HS-5 (cell line): ENCODE data around the gene KRT14.
A peak's percentile ranks its signal among the peaks of the same experiment; 100 is the strongest.
"Not testable (repeated sequence)": the region's sequence is repeated elsewhere in the genome, so short reads cannot be mapped to it uniquely, and the experiment has no call there.

Experiments
- DNase-seq: peaks from one replicate; pipeline ENCODE4 v3.0.0-alpha.2; 2012; ENCODE audit warnings: low read depth

The KRT14 gene

DNA sequence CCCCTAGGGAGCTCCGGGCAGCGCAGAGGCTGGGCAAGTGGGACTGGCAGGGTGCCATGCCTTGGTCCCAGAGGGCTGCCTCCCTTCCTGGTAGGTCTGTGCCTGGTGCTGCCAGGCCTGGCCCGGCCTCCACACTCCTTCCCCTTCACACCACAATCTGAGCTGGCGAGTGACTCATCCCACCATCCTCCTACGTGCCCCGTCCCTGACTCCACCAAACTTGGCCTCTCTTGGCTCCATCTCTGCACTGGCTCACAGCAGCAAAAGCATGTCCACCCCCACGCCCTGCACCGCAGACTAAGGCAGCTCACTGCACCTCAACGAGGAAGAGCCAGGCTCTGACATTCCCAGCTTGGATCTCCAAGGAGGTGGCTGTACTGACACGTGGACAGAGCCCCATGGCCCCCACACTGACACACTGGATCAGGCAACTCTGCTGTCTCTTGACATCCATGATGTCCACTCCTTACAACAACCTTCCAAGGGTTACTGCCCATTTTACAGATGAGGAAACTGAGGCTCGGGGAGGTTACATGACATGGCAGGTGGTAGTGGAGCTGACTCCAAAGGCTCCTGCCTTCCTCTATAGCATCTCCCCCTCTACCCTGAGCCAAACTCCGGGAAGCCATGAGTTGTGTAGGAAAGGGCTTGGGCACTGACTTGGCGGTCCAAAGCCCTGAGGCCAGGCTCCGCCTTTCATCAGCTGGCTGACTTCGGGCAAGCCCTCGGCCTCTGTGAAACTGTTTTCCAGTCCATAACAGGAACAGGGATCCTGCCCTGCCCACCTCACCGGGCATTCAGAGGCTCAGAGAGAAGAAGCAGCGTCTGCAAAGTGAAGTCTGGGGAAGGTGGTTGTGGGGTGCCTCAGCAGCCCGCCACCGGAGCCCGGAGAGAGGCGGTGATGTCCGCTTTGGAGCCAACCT is 38.5 kb downstream of the KRT14 start:
- peak; percentile 91 for DNase-seq

DNA sequence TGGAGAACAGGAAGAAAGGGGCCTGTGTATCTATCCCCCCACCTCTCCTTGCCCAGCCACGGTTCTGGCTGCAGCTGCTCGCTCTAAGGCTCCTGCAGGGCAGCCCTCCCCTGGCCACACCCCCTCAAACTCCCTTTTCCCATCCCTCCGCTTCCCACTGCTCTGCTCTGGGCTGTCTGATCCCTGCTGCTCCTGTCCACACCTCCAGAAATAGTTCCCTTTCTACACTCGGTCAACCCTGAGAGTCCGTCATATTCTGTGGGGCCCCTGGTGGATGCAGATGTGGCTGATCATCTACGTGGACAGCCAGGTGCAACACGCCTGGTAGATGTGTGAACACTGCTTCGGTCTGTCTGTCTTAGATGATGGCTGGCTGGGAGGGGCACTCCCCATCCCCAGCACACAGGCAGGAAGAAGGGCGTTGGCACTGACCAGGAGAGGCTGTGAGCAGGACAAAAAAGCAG is 39.3 kb downstream of the KRT14 start:
- DNase-seq = no peak

DNA sequence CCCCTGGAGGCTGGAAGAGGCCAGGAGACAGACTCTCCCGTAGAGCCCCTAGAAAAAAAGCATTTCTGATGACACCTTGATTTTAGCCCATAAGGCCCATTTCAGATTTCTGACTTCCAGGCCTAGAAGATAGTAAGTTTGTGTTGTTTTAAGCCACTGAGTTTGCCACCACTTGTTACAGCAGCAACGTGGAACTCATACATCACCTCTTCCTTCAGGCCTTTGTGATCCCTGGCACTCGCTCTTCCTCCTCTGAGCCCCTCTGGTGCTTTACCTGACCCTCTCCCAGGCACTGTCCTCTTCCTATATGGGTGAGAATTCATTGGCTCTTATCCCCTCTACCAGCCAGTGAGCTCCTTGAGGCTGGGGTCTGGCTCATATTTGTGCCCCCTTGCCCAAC is 39.9 kb downstream of the KRT14 start:
- DNase-seq = no peak

DNA sequence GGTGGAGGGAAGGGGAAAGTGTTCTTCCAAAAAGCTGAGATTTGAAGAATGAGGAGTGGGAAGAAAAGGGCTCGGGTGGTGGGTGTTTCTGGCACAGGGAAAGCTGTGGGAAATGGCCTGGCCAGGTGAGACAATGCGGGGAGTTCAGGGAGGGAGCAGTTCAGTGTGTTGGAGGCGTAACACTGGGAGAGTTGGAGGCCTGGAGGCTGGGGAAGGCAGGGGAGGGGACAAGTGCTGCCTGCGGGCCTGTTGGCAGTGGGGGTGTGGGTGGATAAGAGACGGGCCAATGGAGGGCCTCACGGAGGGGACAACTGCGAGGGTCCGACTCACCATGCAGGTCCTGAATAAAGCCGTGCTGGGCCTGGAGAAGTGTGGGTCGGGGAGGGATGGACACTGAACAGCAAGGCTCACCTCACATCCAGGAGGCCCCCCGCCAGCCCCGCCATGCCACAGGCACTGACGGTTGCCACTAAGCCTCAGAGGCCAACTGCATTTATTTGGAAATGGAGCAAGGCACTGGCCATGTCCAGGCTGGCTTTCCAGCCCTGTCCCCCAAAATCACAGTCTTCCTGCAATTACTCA is 40.8 kb downstream of the KRT14 start:
- no peak for DNase-seq

DNA sequence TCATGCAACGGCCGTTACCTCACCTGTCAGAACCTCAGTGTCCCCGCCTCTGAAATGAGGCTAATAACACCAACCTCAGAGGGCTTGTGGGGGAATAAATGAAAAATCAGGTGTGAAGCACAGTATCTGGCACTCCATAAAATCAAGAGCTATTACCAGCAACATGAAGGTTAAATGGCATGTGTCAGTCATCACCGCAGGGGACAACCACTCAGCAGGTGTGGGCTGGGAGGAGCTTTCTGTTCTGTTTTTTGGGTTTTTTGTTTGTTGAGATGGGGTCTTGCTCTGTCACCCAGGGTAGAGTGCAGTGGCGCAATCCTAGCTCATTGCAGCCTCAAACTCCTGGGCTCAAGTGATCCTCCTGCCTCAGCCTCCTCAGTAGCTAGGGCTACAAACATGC is 41.8 kb downstream of the KRT14 start:
- DNase-seq = no peak

DNA sequence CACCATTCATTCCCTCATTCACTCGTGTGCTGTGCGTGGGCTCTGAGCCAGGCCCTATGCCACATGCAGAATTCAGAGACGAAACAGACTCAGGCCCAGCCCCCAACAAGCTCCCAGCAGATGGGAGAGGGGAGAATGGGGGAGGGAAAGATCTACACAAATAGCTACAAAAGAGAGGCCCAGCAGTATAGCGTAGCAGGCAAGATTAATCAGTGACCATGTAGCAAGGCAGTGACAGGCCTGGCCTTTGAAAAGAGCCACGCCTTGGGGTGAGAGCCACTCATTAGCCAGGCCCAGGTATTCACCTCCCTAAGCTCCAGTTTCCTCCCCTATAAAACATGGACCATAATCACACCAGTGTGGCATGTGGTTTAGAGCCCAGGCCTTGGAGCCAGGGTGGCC is 42.2 kb downstream of the KRT14 start:
- DNase-seq = no peak

DNA sequence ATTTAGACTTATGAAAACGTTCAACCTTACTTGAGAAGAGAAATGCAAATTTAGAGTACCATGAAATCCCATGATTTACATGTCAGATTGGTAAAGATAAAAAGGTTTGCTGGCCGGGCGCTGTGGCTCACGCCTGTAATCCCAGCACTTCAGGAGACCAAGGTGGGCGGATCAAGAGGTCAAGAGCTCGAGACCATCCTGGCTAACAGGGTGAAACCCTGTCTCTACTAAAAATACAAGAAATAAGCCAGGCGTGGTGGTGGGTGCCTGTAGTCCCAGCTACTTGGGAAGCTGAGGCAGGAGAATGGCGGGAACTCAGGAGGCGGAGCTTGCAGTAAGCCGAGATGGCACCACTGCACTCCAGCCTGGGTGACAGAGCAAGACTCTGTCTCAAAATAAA is 43.9 kb downstream of the KRT14 start:
- DNase-seq = not testable (repeated sequence)

DNA sequence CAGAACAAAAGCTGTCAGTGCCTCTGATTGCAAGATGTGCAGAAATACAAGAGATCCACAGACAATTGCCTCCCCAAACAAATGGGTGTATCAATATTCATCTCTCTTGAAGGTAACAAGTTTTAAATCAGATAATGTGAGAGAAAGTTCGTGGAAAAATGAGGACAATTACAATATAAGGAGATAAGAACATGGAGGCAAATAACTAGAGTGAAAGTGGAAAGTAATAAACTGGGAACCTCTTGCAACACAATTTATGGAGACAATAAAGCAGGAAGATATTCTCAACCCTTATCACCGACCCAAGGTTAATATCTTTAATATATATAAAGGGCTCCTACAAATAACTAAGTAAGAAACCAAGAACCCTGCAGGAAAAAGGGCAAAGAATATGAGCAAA is 44.3 kb downstream of the KRT14 start:
- no peak for DNase-seq

DNA sequence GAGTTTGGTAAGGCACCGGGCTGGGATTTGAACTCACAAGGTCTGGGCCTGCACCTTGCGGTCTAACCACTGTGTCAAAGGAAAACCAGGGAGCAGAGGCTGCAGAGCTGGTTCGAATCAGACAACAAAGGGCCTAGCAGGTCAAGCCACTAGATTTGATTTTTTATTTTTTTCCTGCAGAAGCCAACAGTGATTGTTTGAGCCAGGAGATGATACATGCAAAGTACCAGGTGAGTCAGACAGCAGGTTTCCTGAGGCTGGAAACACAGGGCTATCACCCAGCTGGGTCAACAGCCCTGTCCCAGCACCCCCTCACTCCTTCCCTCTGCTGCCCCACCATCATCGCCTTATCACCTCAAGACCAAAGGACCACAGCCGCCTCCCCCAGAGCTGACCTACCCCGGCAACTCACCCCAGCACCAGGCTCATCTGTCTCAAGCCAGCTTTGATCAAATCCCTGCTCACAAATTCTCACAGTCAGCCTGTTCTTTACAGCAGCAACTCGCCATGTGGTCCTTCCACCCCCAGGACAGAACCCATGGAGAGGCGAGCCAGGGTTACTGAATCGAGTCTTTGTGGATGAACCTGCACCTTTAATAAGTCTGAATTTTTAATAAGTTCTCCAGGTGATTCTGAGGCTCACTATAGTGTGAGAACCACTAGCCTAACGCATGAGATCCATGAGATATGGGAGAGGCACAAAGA is 45.6 kb downstream of the KRT14 start:
- DNase-seq = no peak

DNA sequence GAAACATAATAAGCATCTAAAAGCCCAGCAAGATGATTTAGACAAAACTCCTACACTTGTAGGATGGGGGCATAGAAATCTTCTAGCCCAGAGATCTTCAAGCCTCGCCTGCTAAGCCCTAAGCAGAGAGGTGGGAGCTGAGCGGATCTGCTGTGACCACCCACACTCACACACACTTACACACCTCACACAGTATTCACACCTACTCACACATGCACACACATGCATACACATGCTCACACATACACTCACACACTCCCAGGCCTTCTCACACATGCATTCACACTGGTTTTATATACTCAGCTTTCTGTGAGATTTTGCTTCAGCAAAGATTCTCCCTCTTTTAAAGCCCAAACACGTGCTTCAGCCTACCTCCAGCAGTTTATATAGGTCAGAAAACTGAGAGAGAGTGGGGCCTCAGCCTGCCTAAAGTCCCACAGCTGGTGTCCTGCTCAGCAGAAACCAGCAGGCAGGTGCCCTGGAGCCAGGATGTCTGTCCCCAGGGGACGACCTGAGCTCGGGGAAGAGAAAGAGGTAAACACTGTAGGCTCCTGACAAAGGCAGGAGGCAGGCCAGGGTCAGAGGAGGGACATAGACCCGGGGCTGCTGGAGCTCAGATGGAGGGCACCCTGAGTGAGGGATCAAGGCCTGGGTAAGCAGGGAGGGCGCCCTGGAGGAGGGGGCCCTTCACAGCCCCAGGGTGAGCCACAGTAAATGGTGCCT is 46.6 kb downstream of the KRT14 start:
- no peak for DNase-seq

DNA sequence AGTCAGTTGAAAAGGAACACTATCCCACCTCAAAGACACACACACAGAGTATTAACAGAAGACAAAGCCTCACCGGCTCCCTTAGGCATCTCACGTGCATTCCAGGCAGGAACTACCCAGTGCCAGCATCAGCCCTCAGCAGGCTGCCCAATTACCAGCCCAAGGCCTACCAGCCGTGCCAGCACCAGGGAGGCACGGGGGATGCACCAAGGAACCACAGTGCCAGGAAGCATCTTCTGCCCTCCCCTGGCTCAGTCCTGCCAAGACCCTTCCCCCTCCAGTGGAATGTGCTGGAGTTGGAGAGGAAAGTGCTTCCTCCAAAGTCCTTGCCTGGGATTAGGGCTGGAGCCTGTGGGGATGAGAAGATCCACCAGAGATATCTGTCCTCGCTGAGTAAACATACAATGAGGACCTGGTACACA is 47.6 kb downstream of the KRT14 start:
- DNase-seq = no peak

DNA sequence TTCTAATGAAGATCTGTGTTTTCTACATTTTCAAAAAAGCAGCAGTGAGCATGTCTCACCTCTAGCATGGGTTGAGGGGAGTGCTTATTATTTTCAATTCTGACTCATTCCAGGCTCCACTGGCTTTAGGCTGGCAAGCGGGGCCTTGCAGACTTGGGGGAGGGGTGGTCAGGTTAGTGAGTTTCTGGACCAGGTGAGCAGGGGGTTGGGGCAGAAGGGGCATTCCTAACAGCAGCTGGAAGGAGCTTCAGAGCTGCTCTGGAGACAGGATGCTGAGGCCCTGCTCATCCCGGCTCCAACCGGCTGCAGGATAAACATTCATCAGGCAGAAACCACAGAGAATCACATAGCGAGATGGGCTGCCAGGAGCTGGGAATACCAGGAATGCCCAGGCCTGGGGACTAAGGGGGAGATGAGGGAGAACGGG is 48.1 kb downstream of the KRT14 start:
- no peak for DNase-seq

DNA sequence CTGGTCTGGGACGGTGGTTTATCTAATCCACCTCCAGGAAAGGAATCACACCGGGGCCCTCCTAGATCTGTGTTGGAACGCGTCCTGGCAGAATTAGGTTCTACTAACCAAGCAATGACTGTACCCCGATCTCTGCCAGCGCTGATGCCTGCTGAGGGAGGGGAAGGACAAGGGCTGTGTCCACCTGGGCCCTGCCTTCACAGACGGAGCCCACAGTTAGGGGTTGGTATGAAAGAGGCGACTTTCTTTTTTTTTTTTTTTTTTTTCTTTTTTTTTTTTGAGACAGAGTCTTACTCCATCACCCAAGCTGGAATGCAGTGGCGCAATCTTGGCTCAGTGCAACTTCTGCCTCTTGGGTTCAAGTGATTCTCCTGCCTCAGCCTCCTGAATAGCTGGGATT is 48.7 kb downstream of the KRT14 start:
- no peak for DNase-seq

DNA sequence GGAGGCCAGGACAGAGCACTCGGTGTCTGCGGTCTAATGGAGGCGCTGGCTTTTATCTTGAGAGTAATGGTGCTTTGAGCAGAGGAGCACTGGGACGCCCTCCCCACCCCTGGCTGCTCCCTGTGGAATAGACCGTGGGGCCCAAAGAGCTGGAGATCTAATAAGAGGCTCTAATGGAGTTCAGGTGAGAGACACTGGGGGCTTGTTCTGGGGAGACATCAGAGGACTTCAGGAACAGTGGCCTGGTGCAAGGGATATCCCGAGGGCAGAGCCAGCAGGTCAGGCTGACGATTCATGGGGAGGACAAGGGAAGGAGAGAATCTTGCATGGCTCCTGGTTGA is 49.1 kb downstream of the KRT14 start:
- no peak for DNase-seq

DNA sequence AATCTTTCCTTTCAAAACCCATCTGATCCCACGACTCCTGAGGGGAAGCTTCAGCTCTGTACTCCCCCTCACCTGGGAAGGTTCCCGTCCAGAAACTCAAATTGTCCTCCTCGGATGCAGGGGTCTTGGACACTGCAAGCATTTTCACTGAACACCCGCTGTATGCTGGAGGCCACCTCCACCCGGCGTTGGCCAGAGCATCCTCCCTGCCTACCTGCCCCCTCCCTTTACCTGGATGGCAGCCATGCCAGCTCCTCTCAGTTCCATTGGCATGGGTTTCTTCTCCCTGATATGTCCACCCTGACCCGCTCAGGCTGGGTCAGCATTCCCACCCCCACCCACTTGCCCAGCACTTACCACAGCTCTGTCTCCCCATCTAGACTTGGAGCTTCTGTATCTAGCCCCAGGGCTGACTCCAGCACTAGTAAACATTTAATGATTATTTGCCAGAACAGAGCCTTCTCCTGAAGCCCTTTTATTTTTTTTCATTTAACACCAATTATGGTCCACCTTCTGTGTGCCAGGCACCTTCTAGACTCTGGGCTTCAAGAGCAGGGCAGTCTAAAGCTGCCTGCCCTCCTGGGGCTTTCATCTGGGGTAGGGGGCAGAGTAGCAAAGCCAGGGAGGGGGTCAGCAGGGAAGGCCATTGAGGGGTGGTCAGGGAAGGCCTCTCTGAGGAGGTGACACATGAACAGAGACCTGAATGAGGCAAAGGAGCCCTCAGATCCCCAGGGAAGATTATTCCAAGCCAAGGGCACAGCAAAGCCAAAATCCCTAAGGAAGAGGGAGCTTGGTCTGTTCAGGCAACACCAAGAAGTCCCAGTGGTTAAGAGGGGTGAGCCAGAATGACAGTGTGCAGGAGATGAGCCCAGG is 49.7 kb downstream of the KRT14 start:
- no peak for DNase-seq

DNA sequence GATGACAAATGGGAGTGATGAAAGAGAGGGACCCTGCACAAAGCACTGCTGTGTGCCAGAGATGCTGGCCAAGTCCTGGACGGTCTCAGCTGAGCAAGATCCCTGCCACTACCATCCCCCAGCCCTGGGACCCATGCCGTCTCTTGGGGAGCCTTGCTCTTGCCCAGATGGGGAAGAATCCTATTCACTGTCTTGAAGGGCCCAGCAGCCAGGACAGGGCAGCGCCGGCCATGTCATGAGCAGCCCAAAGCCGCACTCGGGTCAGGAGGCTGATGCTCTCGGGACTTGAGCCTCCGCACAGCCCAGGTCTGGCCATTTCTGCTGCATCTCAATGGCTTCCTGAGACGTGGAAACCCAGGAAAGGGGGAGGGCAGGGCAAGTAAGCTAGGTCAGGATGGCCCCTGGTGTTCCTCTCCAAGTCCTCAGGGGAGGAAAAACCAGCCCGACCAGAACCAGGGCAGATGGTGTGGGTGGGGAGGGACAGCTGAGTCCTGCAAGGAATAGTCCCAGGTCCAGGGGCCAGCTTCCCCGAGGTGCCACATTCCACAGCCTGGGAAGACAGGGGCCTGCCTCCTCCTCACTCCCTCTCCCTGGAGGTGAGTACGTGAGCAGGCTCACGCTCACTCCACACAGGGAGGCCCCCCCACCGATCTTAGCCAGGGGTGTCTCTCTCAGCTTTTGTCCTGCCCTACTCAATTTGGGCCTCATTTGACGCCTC is 50.8 kb downstream of the KRT14 start:
- DNase-seq = no peak

DNA sequence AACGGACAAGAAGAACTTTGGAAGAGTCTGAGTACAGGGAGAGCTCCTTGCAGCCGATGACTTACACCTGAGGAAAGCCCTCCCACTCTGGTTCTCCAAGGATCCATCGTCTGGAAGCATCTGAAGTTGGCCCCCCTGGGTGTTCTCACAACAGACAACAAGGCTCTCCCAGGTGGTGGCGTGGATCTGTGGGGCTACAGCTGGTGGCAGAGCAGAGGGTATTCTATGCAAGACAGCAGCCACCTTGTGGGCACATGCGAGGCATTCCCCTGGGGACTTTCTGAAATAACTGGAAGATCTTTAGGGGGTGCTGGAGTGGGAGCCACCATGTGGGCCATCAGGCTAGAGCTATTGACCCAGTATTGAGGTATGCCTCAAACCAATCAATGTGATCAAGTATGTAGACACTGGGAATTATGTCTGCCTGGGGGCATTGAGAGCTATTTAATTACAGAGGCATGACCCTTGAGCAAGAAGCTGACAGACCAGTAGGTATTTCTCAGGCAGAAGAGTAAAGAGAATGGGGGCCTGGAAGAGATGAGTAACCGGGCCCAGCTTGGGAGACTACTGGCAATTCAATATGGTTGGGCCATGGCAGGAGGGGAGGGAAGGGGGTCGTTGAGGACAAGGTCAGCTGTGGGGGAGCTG is 51.7 kb downstream of the KRT14 start:
- DNase-seq = no peak

DNA sequence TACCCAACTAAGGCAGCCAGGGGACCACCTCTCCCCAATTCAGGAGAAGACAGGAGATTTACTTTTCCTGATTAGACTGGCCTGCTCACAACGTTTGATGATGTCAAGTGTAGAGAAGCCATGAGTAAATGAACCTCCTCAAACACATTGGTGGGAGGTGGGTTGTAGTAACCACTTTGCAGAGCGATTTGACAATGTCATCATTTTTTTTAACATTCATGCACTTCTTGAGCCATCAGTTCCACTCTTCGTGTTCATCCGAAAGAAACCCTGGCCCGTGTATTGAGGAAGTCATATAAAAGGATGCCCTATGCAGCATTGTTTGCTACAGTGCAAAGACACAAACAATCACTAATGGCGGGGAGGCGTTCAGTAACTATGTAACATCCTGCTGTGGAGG is 53.1 kb downstream of the KRT14 start:
- no peak for DNase-seq

DNA sequence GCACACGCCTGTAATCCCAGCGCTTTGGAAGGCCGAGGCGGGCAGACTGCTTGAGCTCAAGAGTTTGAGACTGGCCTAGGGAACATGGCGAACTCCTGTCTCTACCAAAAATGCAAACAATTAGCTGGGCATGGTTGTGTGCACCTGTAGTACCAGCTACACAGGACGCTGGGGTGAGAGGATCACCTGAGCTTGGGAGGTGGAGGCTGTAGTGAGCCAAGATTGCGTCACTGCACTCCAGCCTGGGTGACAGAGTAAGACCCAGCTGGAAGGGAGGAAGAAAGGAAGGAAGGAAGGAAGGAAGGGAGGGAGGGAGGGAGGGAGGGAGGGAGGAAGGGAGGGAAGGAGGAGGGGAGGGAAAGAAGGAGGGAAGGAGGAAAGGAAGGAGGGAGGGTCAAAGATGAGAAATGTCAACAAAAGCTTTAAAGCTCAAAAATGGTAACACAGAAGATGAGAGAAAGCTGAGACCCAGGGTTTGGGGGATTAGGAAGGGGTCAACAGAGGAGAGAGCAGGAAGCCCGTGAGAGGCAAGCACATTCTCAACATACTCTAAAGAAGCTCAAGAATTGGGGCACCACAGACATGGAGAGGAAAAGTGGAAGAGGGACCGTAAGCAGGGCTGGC is 53.6 kb downstream of the KRT14 start:
- no peak for DNase-seq
